Raji (cell line): ENCODE results near the gene SRRM2.

ENCODE experiments used
- POLR2A ChIP-seq: IDR thresholded peaks from 2 replicates; pipeline ENCODE4 v1.6.1; 2011; ENCODE audit warnings: low read depth, low read length, control low read depth; ENCODE audit not compliant: insufficient read depth

The SRRM2 gene

GRCh38 chr16:2711370-2712062 lies 40.9 kb upstream of the SRRM2 start:
- no peak for TF ChIP-seq POLR2A

- TF ChIP-seq POLR2A: no peak
These were observed 40.4 kb upstream of the SRRM2 start for GRCh38 chr16:2712063-2712441.

- TF ChIP-seq POLR2A: no peak
These were observed 39.9 kb upstream of the SRRM2 start for GRCh38 chr16:2712546-2712945.

- TF ChIP-seq POLR2A: no peak
These were observed 38.9 kb upstream of the SRRM2 start for GRCh38 chr16:2713523-2713922.

- no peak for TF ChIP-seq POLR2A
These were observed 38.3 kb upstream of the SRRM2 start for GRCh38 chr16:2713985-2714774.

- TF ChIP-seq POLR2A: no peak
These were observed 37.4 kb upstream of the SRRM2 start for GRCh38 chr16:2715064-2715463.

GRCh38 chr16:2715519-2715918 lies 36.9 kb upstream of the SRRM2 start:
- TF ChIP-seq POLR2A: no peak

GRCh38 chr16:2715966-2716885 lies 36.2 kb upstream of the SRRM2 start:
- TF ChIP-seq POLR2A: no peak

- no peak for TF ChIP-seq POLR2A
These were observed 35.5 kb upstream of the SRRM2 start for GRCh38 chr16:2716948-2717347.

GRCh38 chr16:2717383-2718263 lies 34.8 kb upstream of the SRRM2 start:
- no peak for TF ChIP-seq POLR2A

GRCh38 chr16:2719328-2720063 lies 32.9 kb upstream of the SRRM2 start:
- no peak for TF ChIP-seq POLR2A

GRCh38 chr16:2720064-2720457 lies 32.4 kb upstream of the SRRM2 start, which contains the start of gene PRSS27:
TSS of gene PRSS27 (minus strand) at chr16:2720224. CDS start at chr16:2720160, 64 bp downstream.
- TF ChIP-seq POLR2A: no peak

GRCh38 chr16:2720719-2721633 lies 31.5 kb upstream of the SRRM2 start:
- TF ChIP-seq POLR2A: peak; percentile 24; the same call in 1 of the 2 replicates
